AML-193 (cell line): ENCODE results near the gene FAM131C.
"Not testable (repeated sequence)": the region's sequence is repeated elsewhere in the genome, so short reads cannot be mapped to it uniquely, and the experiment has no call there.

ENCODE experiments used
- DNase-seq, 2 experiments: peaks; one replicate each; lab custom pipeline; 2025; lab: John Stamatoyannopoulos, UW

FAM131C gene

GRCh38 chr1:16058394-16059120 is 14.9 kb downstream of the FAM131C start:
- not testable (repeated sequence) for DNase-seq

GRCh38 chr1:16057314-16057915 is 16.0 kb downstream of the FAM131C start:
- not testable (repeated sequence) for DNase-seq

GRCh38 chr1:16056521-16056912 is 16.9 kb downstream of the FAM131C start:
- not testable (repeated sequence) for DNase-seq

- peak; percentile 53 to 60 for DNase-seq
Measured at GRCh38 chr1:16055613-16056520, 17.6 kb downstream of the FAM131C start.

- DNase-seq: no peak
Measured at GRCh38 chr1:16054598-16055540, 18.6 kb downstream of the FAM131C start.

GRCh38 chr1:16053781-16054502 is 19.5 kb downstream of the FAM131C start:
- DNase-seq: no peak

- DNase-seq: not testable (repeated sequence)
Measured at GRCh38 chr1:16051949-16052348, 21.5 kb downstream of the FAM131C start.

- DNase-seq: no peak
Measured at GRCh38 chr1:16051039-16051438, 22.4 kb downstream of the FAM131C start.

GRCh38 chr1:16050328-16050727 is 23.1 kb downstream of the FAM131C start:
- DNase-seq: no peak

- no peak for DNase-seq
Measured at GRCh38 chr1:16048573-16049189, 24.8 kb downstream of the FAM131C start.

GRCh38 chr1:16047791-16048475 is 25.5 kb downstream of the FAM131C start:
- DNase-seq: no peak

GRCh38 chr1:16046842-16047241 is 26.6 kb downstream of the FAM131C start:
- no peak for DNase-seq

- DNase-seq: no peak
Measured at GRCh38 chr1:16043950-16044349, 29.5 kb downstream of the FAM131C start.

- DNase-seq: no peak
Measured at GRCh38 chr1:16043521-16043920, 29.9 kb downstream of the FAM131C start, which contains the start of gene CLCNKB. Gene CLCNKB, plus strand, starts transcription at chr1:16043782. Its CDS starts 711 bp downstream, at chr1:16044493.

- DNase-seq: not testable (repeated sequence)
Measured at GRCh38 chr1:16042654-16043053, 30.8 kb downstream of the FAM131C start.

- DNase-seq: no peak
Measured at GRCh38 chr1:16042096-16042495, 31.4 kb downstream of the FAM131C start.

GRCh38 chr1:16041200-16041599 is 32.3 kb downstream of the FAM131C start:
- DNase-seq: no peak

- not testable (repeated sequence) for DNase-seq
Measured at GRCh38 chr1:16039871-16040270, 33.6 kb downstream of the FAM131C start.

GRCh38 chr1:16038620-16038912 is 34.9 kb downstream of the FAM131C start:
- DNase-seq: no peak

GRCh38 chr1:16036461-16036860 is 37.0 kb downstream of the FAM131C start:
- DNase-seq: not testable (repeated sequence)
